Anterior cingulate cortex (tissue), 58 donors: ENCODE results near the gene CRYBA1.
"Not testable (repeated sequence)": the region's sequence is repeated elsewhere in the genome, so short reads cannot be mapped to it uniquely, and the experiment has no call there.

Experiments used
- DNase-seq, 58 donors: peaks; one replicate each; lab custom pipeline; 2025; lab: John Stamatoyannopoulos, UW

The CRYBA1 gene

DNA sequence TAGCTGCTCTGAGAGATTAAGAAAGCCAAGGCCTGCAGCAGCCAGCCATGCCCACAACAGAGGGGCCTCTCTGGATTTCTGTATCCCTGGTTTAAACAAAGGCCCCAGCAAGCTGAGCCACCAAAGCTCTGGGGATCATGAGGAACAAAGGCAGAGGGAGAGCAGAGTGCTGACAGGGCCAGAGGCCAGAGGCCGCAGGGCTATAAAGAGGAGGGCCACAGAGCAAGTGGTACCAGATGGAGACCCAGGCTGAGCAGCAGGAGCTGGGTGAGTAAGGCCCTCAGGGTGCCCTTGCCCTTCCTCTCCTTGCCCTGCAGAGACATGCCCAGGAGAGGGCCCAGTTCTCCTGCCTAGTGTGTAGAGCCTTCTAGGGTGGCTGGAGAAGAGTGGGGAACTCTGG lies at the start of gene CRYBA1:
CRYBA1 (plus strand) TSS at position 232 of the 400 bp plus-strand sequence; CDS start at position 237, 5 bp downstream.
- peak in 1 of 58 donors; percentile 8 for DNase-seq

GRCh38 chr17:29197516-29198272 lies 49.0 kb upstream of the CRYBA1 start:
- peak in 13 of 58 donors; percentile 6 to 52 (median 25) for DNase-seq

GRCh38 chr17:29204068-29204804 lies 42.4 kb upstream of the CRYBA1 start:
- DNase-seq = not testable (repeated sequence)

DNA sequence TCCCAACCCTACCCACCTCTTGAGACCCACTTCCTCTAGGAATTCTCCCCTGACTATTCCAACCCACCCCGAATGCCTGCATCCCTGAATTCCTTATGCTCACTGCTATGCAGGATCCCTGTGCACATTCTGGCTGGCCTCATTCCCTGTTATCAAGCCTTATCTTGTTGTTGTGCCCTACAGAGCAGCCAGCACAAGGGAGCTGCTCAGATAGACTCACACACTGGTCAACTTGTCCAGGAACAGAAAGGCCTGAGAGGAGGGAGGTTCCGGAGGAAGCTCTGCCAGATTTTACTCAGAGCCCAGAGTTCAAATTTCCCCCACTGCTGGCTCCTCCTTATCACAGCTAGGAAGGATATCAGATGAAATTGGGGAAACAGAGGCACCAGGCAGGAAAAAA lies 41.6 kb upstream of the CRYBA1 start:
- DNase-seq = no peak

DNA sequence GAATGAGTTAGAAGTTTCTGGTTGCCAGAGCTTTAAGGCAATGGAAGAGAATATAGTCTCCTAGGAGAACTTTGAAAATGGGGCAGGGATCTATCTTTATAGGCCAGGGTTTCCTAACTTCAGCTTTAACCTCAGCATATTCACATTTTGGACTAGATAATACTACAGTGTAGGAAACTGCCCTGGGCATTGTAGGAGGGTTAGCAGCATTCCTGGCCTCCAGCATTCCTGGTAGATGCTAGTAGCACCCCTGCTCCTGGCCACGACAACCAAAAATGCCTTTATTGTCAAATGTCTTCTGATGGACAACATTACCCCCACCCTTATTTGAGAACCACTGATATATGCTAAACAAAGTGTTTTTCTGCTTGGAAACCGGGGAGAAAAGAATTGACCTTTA lies 38.7 kb upstream of the CRYBA1 start:
- no peak for DNase-seq

DNA sequence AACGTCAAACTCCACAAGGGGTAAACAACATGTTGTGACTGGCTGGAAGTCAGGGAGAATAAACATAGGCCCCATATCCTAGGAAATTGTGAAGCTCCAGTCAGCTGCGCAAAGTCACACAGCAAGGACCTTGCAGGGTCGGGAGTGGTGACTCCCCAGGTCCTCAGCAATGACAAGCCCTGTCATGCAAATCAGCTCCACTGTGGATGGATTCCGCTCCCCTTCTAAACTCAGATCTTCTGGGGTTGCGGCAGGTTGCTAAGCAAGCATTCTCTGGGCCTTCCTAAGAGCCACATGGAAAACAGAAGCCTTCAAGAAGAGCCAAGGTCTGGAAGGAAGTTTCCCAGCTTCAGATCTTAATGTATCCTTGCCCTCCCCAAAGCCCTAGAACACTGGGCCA lies 37.6 kb upstream of the CRYBA1 start:
- no peak for DNase-seq

DNA sequence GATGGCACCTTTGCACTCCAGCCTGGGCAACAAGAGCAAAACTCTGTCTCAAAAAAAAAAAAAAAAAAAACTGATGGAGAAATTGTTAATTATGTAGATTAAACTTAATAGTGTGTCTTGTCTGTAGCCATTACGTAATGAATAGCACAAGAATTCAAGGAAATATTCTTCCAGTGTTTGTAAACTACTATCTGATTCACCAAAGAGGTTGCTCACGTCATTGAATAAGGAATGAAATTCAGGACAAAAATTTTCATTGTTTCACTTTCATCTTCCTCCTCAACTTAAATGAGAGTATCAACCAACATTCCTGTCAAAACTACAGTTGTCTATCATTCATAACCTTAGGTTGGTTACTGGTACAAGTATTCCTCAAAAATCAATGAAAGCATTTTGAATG lies 35.8 kb upstream of the CRYBA1 start:
- no peak for DNase-seq

- no peak for DNase-seq
Observed at GRCh38 chr17:29212094-29212631, 34.5 kb upstream of the CRYBA1 start.

DNA sequence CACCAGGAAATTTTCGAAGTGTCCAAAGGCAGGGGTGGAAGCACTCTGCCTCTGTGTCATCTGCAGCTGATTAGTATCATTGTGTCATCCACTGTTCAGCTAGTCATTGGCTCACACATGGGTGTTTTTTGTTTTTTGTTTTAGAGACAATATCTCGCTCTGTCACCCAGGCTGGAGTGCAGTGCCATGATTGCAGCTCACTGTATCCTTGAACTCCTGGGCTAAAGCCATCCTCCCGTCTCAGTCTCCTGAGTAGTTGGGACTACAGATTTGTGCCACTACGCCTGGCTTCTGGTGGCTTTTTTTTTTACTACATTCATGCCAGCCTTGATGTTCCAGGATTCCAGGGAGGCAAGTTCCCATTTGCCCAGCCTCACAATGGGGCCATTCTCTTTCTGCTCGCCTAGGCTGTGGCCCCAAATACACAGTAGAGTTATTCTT lies 34.0 kb upstream of the CRYBA1 start:
- peak in 50 of 58 donors; percentile 11 to 93 (median 64) for DNase-seq

- peak in 2 of 58 donors; percentile 19 to 21 for DNase-seq
Observed at GRCh38 chr17:29214215-29215146, 32.2 kb upstream of the CRYBA1 start.

DNA sequence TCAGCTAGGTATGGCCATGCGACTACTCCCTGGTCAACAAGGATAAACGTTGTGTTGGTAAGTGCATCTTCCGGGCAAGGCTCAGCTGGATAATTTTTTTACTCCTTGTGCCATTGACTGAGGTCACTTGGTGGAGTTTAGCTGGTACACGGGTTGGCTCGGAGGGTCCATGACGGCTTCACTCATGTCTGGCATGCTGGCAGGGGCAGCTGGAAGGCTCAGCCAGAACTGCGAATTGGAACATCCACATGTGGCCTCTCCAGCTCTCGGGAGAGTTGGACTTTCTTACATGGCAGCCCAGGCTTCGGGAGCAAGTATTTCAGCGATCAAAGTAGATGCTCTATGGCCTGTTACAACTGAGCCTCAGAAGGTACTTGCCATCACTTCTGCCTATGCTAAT lies 31.5 kb upstream of the CRYBA1 start:
- DNase-seq = no peak

- DNase-seq = no peak
Observed at GRCh38 chr17:29215717-29216116, 30.9 kb upstream of the CRYBA1 start.

DNA sequence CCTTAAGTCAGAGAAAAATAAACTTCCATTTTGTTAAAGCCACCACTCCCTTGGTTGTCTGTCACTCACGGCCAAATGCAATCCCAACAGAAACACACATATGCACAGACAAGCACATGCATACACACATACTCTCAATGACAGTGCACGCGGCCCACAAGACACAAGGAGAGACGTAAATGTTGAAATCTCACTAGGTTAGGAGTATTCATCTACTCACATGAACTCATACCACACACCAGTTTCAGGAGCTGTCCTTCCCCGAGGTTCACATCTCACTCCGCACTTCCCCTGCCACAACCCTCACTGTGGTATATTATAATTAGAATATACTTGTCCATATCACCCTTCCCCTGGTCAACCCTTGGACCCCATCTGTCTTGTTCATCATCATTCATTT lies 30.5 kb upstream of the CRYBA1 start:
- no peak for DNase-seq

DNA sequence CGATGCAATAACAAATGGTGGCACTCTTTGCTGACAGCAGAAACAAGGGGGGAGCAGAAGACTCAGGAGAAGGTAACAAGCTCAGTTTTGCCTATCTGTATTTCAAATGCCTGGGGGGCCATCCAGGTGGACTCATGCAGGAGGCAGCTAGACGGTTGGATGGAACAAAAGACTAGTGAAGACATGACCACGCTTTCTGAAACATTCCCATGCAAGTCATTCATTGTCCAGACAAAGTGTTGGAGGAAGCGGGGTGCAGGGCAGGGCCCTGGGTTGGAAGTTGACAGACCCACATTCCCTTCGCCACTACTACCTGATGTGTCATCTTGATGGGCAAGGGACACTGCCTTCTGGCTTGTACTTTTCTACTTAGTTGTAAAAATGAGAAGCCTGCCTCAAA lies 29.8 kb upstream of the CRYBA1 start:
- DNase-seq = no peak

DNA sequence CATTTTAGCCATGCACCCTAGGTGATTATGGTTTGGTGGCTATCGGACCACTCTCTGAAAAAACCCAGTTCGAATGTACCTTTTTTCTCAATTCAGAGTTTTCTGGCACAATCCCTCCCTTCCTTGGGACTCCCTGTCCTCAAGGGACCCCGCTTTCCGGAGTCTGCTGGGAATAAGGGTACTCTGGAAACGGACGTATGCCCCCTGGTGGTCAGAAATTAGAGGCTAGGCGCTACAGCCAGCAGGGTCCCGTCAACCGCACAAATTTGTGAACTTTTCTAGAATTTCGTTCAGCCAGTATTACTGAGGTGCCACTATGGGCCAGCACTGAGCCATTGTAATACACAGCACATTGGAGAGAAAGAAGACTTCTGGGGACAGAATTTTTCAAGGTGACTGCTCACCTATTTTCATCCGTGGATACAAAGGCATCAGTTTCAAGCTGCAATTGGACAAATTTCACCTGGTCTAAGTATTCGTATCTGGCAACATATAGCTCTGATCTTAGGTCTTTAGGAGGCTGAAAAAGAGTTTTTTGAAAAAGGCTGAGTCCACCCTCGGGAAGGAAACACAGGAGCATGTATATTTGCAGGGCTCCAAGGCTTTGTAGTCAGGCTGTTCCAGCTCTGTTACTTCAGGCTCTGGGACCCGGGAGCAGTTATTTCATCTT lies 27.1 kb upstream of the CRYBA1 start:
- DNase-seq = peak in 56 of 58 donors; percentile 14 to 89 (median 70)

GRCh38 chr17:29221338-29221737 lies 25.3 kb upstream of the CRYBA1 start:
- not testable (repeated sequence) for DNase-seq

DNA sequence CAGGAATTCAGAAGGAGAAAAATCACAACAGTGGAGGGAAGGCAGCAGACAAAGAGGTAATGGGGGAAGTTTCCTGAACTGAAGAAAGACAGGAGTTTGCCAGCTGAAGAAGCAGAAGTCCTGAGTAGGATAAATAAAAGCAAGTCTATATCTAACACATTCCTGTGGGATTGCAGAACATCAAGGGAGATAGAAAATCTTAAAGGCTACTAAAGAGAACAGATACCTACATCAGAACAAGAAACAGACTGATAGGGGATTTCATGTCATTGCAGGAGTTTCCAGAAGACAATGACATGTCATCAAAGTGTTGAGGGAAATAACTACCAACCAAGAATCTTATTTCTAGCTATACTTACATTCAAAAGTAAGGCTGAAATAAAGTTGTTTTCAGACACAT lies 21.3 kb upstream of the CRYBA1 start:
- DNase-seq = no peak

DNA sequence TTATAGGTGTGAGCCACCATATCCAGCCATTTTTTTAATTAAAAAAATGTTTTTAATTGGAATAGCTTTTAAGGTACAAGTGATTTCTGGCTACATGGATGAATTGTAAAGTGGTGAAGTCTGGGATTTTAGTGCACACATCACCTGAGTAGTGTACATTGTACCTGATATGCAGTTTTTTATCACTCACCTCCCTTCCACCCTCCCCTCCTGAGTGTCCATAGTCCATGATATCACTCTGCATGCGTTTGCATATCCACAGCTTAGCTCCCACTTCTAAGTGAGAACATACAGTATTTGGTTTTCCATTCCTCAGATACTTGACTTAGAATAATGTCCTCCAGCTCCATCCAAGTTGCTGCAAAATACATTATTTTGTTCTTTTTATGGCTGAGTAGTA lies 13.4 kb upstream of the CRYBA1 start:
- no peak for DNase-seq

DNA sequence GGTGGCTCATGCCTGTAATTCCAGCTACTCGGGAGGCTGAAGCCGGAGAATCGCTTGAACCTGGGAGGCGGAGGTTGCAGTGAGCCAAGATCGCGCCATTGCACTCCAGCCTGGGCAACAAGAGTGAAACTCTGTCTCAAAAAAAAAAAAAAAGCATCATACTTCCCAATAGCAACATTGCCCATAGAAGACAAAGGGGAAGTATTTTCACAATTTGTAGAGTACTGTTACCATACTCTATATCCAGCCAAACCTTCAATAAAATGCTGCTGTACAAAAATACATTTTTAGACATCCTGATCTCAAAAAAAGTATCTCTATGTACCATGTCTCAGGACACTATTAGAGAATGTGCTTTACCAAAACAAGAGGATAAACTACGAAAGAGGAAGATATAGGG lies 11.7 kb upstream of the CRYBA1 start:
- DNase-seq = not testable (repeated sequence)

GRCh38 chr17:29235904-29236303 lies 10.8 kb upstream of the CRYBA1 start:
- DNase-seq = no peak
